WERI-Rb-1 (cell line): ENCODE measurements around the gene TMEM187.
"Not testable (repeated sequence)": the region's sequence is repeated elsewhere in the genome, so short reads cannot be mapped to it uniquely, and the experiment has no call there.

Experiments used
- DNase-seq: peaks from one replicate; pipeline ENCODE4 v3.0.0-alpha.2; 2020
- H3K27ac ChIP-seq: fragments of 250-450 bp; sonication (Bioruptor Pico); 2 replicates; pipeline ENCODE4 v1.5.1; 2020; ENCODE audit warnings: mild to moderate bottlenecking, moderate library complexity
- H3K27me3 ChIP-seq: fragments of 250-450 bp; sonication (Bioruptor Pico); 2 replicates; pipeline ENCODE4 v1.5.1; 2021; ENCODE audit warnings: mild to moderate bottlenecking, low read depth, moderate library complexity; ENCODE audit not compliant: insufficient read depth, severe bottlenecking
- H3K36me3 ChIP-seq: fragments of 250-450 bp; sonication (Bioruptor Pico); 2 replicates; pipeline ENCODE4 v1.5.1; 2020; ENCODE audit warnings: mild to moderate bottlenecking, moderate library complexity
- H3K4me3 ChIP-seq: 2 replicates; pipeline ENCODE4 v1.5.1; 2011; ENCODE audit warnings: low read depth, mild to moderate bottlenecking, control low read depth, low read length
- H3K9me3 ChIP-seq: fragments of 250-450 bp; sonication (Bioruptor Pico); 2 replicates; pipeline ENCODE4 v1.5.1; 2021; ENCODE audit warnings: mild to moderate bottlenecking, moderate library complexity; ENCODE audit not compliant: severe bottlenecking
- CTCF ChIP-seq: IDR thresholded peaks from 2 replicates; pipeline ENCODE4 v1.5.1; 2011; ENCODE audit warnings: low read depth, mild to moderate bottlenecking, control low read depth, inconsistent platforms, low read length

TMEM187 gene

GRCh38 chrX:153971450-153972367 is 845 bp upstream of the TMEM187 start, which contains the start of gene HCFC1:
Gene HCFC1 (minus strand): TSS chrX:153971818. CDS start chrX:153970840, 978 bp downstream.
- H3K36me3 ChIP-seq: peaks cover 42% of the 10 kb centered on the region
- peak within 1 kb of the TSS; percentile 99 for H3K27ac ChIP-seq
- TF ChIP-seq CTCF: no peak
- peaks cover 4% of the 10 kb centered on the region for H3K9me3 ChIP-seq
- H3K4me3 ChIP-seq: peak within 1 kb of the TSS; percentile 92
- DNase-seq: peak; percentile 97
- peaks cover 12% of the 10 kb centered on the region for H3K27me3 ChIP-seq

GRCh38 chrX:153973127-153974002 is 811 bp downstream of the TMEM187 start:
- Histone ChIP-seq H3K4me3 (peak overlapping the region; percentile 52), H3K9me3 (peaks cover 4% of the 10 kb centered on the region), H3K36me3 (peaks cover 27% of the 10 kb centered on the region), H3K27ac (peak overlapping the region; percentile 97), H3K27me3 (peaks cover 12% of the 10 kb centered on the region)
- no peak for DNase-seq
- TF ChIP-seq CTCF: no peak

- Histone ChIP-seq H3K4me3 (no peak overlapping the region), H3K9me3 (peaks cover 4% of the 10 kb centered on the region), H3K36me3 (peaks cover 19% of the 10 kb centered on the region), H3K27ac (peak overlapping the region; percentile 97), H3K27me3 (peaks cover 11% of the 10 kb centered on the region)
- no peak for DNase-seq
- TF ChIP-seq CTCF: no peak
Observed at GRCh38 chrX:153974003-153974725, 1.6 kb downstream of the TMEM187 start.

GRCh38 chrX:153974726-153975286 is 2.3 kb downstream of the TMEM187 start:
- Histone ChIP-seq H3K4me3 (no peak overlapping the region), H3K36me3 (peaks cover 13% of the 10 kb centered on the region), H3K27ac (peak overlapping the region; percentile 15; the same call in 1 of the 2 replicates), H3K9me3 (peaks cover 6% of the 10 kb centered on the region), H3K27me3 (peaks cover 5% of the 10 kb centered on the region)
- TF ChIP-seq CTCF: no peak
- no peak for DNase-seq

GRCh38 chrX:153980394-153980793 is 7.8 kb downstream of the TMEM187 start:
- H3K9me3 ChIP-seq, H3K36me3 ChIP-seq, H3K4me3 ChIP-seq, H3K27ac ChIP-seq, DNase-seq: not testable (repeated sequence)
- H3K27me3 ChIP-seq: peaks cover 21% of the 10 kb centered on the region
